NCI-H748 treated with DMSO at 0.1 percent for 48 hours (cell line): ENCODE measurements around the gene ZCRB1.

Experiments used
- DNase-seq: peaks from one replicate; lab custom pipeline; 2025; lab: John Stamatoyannopoulos, UW

The ZCRB1 gene

GRCh38 chr12:42281278-42281677 lies 44.6 kb downstream of the ZCRB1 start:
- no peak for DNase-seq

DNA sequence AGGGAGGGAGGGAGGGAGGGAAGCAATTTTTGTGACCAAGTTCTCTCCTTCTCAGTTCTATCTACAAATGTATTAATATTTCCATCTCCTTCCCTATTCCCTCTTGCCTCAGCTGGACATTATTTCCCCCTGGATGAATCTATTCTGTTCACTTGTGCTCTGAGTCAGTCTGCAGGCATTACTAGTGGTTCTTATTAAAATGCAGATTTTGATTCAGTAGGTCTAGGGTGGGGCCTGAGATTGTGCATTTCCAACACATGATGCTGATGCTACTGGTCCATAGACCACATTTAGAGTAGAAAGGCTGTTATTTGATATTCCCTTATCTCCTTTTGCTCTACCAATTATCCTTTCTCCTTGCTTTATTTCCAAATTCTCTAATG lies 47.8 kb downstream of the ZCRB1 start:
- DNase-seq, result no peak

DNA sequence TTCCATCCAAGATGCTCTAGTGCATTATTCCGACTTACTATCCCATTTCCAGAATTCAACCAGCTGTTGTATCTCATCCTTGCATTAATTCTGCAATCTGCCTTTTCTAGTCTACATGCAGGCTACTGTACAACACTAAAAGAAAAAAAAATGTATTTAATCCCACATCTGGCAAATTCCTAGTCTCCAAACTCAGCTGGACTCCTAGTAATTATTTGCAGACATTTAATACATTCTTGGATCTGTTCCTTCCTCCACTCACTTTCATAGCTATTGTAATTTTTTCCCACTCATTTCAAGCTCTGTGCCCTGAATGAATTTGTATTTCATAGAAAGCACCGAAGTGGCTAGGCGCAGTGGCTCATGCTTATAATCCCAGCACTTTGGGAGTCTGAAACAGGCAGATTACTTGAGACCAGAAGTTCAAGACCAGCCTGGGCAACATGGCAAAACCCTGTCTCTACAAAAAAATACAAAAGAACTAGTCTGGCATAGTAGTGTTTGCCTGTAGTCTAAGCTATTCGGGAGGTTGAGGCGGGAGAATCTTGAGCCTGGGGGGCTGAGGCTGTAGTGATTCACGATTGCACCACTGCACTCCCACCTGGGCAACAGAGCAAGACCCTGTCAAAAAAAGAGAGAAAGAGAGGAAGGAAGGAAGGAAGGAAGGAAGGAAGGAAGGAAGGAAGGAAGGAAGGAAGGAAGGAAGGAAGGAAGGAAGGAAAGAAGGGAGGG lies 48.3 kb downstream of the ZCRB1 start:
- no peak for DNase-seq

DNA sequence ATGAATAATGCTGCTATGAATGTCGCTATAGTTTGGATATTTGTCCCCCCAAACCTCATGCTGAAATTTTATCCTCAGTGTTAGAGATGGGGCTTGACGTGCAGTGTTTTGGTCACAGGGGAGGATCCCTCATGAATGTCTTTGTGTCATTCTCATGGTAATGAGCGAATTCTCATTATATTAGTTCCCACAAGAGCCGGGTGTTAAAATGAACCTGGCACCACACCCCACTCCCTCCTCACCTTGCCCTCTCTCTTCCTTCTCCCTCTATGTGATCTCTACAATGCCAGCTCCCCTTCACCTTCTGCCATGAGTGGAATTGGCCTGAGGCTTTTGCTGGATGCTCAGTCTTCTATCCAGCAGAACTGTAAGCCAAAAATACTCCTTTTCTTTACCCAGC lies 50.4 kb downstream of the ZCRB1 start:
- DNase-seq, result no peak

- DNase-seq, result no peak
Measured at GRCh38 chr12:42273706-42274105, 52.2 kb downstream of the ZCRB1 start.

DNA sequence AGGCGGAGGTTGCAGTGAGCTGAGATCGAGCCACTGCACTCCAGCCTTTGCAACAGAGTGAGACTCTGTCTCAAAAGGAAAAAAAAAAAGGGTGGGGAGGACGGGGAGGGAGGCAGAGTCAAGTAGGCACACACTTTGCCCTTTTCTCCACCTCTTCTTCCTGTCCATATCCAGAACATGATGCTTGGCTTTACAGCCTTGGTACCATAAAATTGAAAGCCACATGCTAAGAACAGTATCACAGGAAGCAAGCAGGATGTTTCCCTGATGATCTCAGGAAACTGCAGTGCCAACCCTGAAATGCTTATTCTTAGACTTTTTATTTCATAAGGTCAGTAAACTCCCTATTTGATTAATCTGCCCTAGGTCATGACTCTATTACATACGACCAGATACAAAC lies 55.3 kb downstream of the ZCRB1 start:
- DNase-seq, result no peak

- no peak for DNase-seq
Measured at GRCh38 chr12:42267413-42268190, 58.3 kb downstream of the ZCRB1 start.

DNA sequence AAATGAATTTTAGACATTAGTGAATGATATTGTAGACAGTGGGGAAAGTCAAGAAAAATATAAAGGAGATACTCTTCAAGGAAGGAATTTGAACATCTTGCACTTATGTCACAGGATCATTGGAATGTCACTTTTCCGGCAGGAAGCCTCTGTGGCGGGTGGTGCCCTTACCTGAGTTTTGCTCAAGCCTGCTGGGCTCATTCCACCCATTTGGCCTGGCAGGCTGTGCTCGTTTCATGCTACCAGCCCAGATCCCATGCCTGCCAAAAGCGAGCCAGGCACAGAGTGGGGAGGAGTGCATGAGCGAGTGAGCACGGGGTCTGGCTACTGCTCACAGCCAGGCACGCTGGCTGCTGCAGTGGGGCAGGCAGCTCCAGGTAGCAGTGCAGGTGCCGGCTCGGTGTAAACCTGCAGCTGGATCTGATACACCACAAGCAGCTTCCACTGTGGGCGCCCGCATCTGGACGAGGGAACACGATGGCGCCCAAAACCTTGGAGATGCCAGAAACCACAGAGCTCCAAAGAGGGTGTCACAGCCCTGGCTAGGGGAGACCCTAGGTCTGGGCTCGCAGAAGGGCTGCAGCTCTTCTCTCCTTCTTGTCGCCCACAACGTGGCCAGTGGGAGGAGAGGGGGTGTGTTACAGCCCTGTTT lies 59.2 kb downstream of the ZCRB1 start:
- no peak for DNase-seq

- DNase-seq, result no peak
Measured at GRCh38 chr12:42262271-42262670, 63.6 kb downstream of the ZCRB1 start.
